Esophagus (tissue), 2 donors: ENCODE results near the gene IFNA4. TPM values are rescaled to one million over a fixed set of nuclear protein-coding genes. Genes with fewer than 3 reads are reported as not detected.
"Not testable (repeated sequence)": the region's sequence is repeated elsewhere in the genome, so short reads cannot be mapped to it uniquely, and the experiment has no call there.

ENCODE experiments used
- H3K27ac ChIP-seq, 2 donors: one replicate each; pipeline ENCODE4 v1.5.1; 2013; ENCODE audit warnings: low read depth in 2 of 2, mild to moderate bottlenecking in 2 of 2, inconsistent platforms in 1 of 2, low read length in 1 of 2, moderate library complexity in 1 of 2
- H3K27me3 ChIP-seq, 2 donors: one replicate each; pipeline ENCODE4 v1.6.1; 2013; ENCODE audit warnings: low read length in 2 of 2, control low read depth in 1 of 2, mild to moderate bottlenecking in 1 of 2; ENCODE audit not compliant: insufficient read depth in 2 of 2, control insufficient read depth in 1 of 2
- H3K36me3 ChIP-seq, 2 donors: one replicate each; pipeline ENCODE4 v1.6.1; 2013; ENCODE audit warnings: low read length in 1 of 2; ENCODE audit not compliant: control insufficient read depth in 2 of 2, insufficient read depth in 2 of 2
- H3K4me1 ChIP-seq, 2 donors: one replicate each; pipeline ENCODE4 v1.6.1; 2013; ENCODE audit warnings: low read length in 1 of 2; ENCODE audit not compliant: control insufficient read depth in 2 of 2, insufficient read depth in 2 of 2
- H3K4me3 ChIP-seq, 2 donors: one replicate each; pipeline ENCODE4 v1.5.1; 2013; ENCODE audit warnings: low read length in 2 of 2, mild to moderate bottlenecking in 2 of 2, low read depth in 1 of 2, moderate library complexity in 1 of 2
- H3K9me3 ChIP-seq, 2 donors: one replicate each; pipeline ENCODE4 v1.6.1; 2013; ENCODE audit warnings: mild to moderate bottlenecking in 2 of 2, low read depth in 1 of 2, low read length in 1 of 2, moderate library complexity in 1 of 2; ENCODE audit not compliant: control insufficient read depth in 2 of 2, insufficient read depth in 1 of 2
- WGBS, 2 donors: extraction: QIAGEN DNeasy Blood & Tissue Kit; methylation state at CpG; one replicate each; pipeline ENCODE4 v1.1.7; 2013; 5-methylcytosine and 5-hydroxymethylcytosine counted together
- polyA plus RNA-seq, 2 donors: library from polyadenylated mRNA; stranded (reverse); fragments of 200-250 nt; gene quantifications; one replicate each; pipeline ENCODE4 v1.2.3, GENCODE V29; 2013
- donor health status: healthy with polysubstance abuse.
- donor health status: Bipolar disorder and iron deficiency.

Gene IFNA4
- polyA plus RNA-seq, 2 donors = not detected

- Histone ChIP-seq H3K4me1 (no peaks in the 10 kb centered on the region), H3K4me3 (no peak overlapping the region), H3K36me3 (no peaks in the 10 kb centered on the region), H3K9me3 (no peaks in the 10 kb centered on the region), H3K27me3 (no peaks in the 10 kb centered on the region), H3K27ac (no peak overlapping the region)
- WGBS, 2 donors = 76 to 85% methylated on average over 1 of the region's 1 CpG
These were observed 16.0 kb downstream of the IFNA4 start for GRCh38 chr9:21171351-21171750.

- not testable (repeated sequence) for H3K9me3 ChIP-seq, H3K4me1 ChIP-seq, H3K27ac ChIP-seq, H3K4me3 ChIP-seq, H3K27me3 ChIP-seq, H3K36me3 ChIP-seq
- WGBS, 2 donors = 73 to 88% methylated on average over 2 of the region's 2 CpGs
These were observed 20.8 kb downstream of the IFNA4 start, which contains the start of gene IFNA21 for GRCh38 chr9:21166560-21166959. TSS of gene IFNA21 (minus strand) at chr9:21166660. CDS start at chr9:21166612, 48 bp downstream.

GRCh38 chr9:21165516-21165915 lies 21.9 kb downstream of the IFNA4 start:
- 86 to 92% methylated on average over 1 of the region's 1 CpG for WGBS, 2 donors

GRCh38 chr9:21160178-21160577 lies 27.2 kb downstream of the IFNA4 start:
- H3K27ac ChIP-seq = no peak overlapping the region
- WGBS, 2 donors = 5 to 9% methylated on average over 1 of the region's 1 CpG
- H3K4me1 ChIP-seq = no peaks in the 10 kb centered on the region
- H3K9me3 ChIP-seq = no peaks in the 10 kb centered on the region
- H3K4me3 ChIP-seq = no peak overlapping the region
- no peaks in the 10 kb centered on the region for H3K36me3 ChIP-seq
- H3K27me3 ChIP-seq = no peaks in the 10 kb centered on the region

More at GRCh38 chr9:21165516-21165915, 21.9 kb downstream of the IFNA4 start:
- Histone ChIP-seq H3K9me3 (no peaks in the 10 kb centered on the region), H3K4me3 (no peak overlapping the region), H3K27ac (no peak overlapping the region), H3K36me3 (no peaks in the 10 kb centered on the region), H3K27me3 (no peaks in the 10 kb centered on the region), H3K4me1 (no peaks in the 10 kb centered on the region)

GRCh38 chr9:21155501-21155900 lies 31.9 kb downstream of the IFNA4 start:
- Histone ChIP-seq H3K4me3 (no peak overlapping the region), H3K36me3 (no peaks in the 10 kb centered on the region), H3K9me3 (no peaks in the 10 kb centered on the region), H3K27me3 (no peaks in the 10 kb centered on the region), H3K4me1 (no peaks in the 10 kb centered on the region), H3K27ac (no peak overlapping the region)
- 47 to 61% methylated on average over 2 of the region's 2 CpGs for WGBS, 2 donors

- peaks cover 0 to 2% of the 10 kb centered on the region in 2 donors for H3K4me1 ChIP-seq
- H3K9me3 ChIP-seq = peaks cover 0 to 2% of the 10 kb centered on the region in 2 donors
- H3K27me3 ChIP-seq = no peaks in the 10 kb centered on the region
- no peak overlapping the region for H3K4me3 ChIP-seq
- 11 to 12% methylated on average over 3 of the region's 3 CpGs for WGBS, 2 donors
- no peaks in the 10 kb centered on the region for H3K36me3 ChIP-seq
- H3K27ac ChIP-seq = no peak overlapping the region
These were observed 33.3 kb downstream of the IFNA4 start for GRCh38 chr9:21154018-21154608.

- 40 to 45% methylated on average over 3 of the region's 3 CpGs for WGBS, 2 donors
- Histone ChIP-seq H3K4me3 (no peak overlapping the region), H3K27me3 (no peaks in the 10 kb centered on the region), H3K9me3 (peaks cover 0 to 2% of the 10 kb centered on the region in 2 donors), H3K36me3 (no peaks in the 10 kb centered on the region), H3K4me1 (peaks cover 0 to 2% of the 10 kb centered on the region in 2 donors), H3K27ac (no peak overlapping the region)
These were observed 33.9 kb downstream of the IFNA4 start for GRCh38 chr9:21153336-21154017.

GRCh38 chr9:21144603-21145002 lies 42.8 kb downstream of the IFNA4 start:
- Histone ChIP-seq H3K4me1 (peaks cover 0 to 2% of the 10 kb centered on the region in 2 donors), H3K27me3 (no peaks in the 10 kb centered on the region), H3K4me3 (no peak overlapping the region), H3K9me3 (peaks cover 0 to 2% of the 10 kb centered on the region in 2 donors), H3K36me3 (no peaks in the 10 kb centered on the region), H3K27ac (no peak overlapping the region)
- 50 to 64% methylated on average over 1 of the region's 1 CpG for WGBS, 2 donors

GRCh38 chr9:21141427-21141882 lies 45.9 kb downstream of the IFNA4 start, which contains the start of gene IFNW1:
TSS of gene IFNW1 (minus strand) at chr9:21141832. CDS start at chr9:21141570, 262 bp downstream.
- no peaks in the 10 kb centered on the region for H3K4me1 ChIP-seq
- no peak within 1 kb of the TSS for H3K27ac ChIP-seq
- H3K4me3 ChIP-seq = no peak within 1 kb of the TSS
- no peaks in the 10 kb centered on the region for H3K27me3 ChIP-seq
- H3K9me3 ChIP-seq = no peaks in the 10 kb centered on the region
- H3K36me3 ChIP-seq = no peaks in the 10 kb centered on the region
- WGBS, 2 donors = 20 to 30% methylated on average over 1 of the region's 1 CpG
